Measurements from ENCODE around the gene PEBP1. TPM values are rescaled to one million over a fixed set of nuclear protein-coding genes. Genes with fewer than 3 reads are reported as not detected.
"Not testable (repeated sequence)": the region's sequence is repeated elsewhere in the genome, so short reads cannot be mapped to it uniquely, and the experiment has no call there.

The PEBP1 gene
- total RNA-seq, 1 donor from 2014 or later, result 161 TPM

DNA sequence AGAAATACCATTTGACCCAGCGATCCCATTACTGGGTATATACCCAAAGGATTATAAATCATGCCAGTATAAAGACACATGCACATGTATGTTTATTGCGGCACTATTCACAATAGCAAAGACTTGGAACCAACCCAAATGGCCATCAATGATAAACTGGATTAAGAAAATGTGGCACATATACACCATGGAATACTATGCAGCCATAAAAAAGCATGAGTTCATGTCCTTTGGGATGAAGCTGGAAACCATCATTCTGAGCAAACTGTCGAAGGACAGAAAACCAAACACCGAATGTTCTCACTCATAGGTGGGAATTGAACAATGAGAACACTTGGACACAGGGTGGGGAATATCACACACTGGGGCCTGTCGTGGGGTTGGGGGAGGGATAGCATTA is 6.5 kb upstream of the PEBP1 start:
- not testable (repeated sequence) for DNase-seq (ENCODE audit: low read depth in 2 of 2)

DNA sequence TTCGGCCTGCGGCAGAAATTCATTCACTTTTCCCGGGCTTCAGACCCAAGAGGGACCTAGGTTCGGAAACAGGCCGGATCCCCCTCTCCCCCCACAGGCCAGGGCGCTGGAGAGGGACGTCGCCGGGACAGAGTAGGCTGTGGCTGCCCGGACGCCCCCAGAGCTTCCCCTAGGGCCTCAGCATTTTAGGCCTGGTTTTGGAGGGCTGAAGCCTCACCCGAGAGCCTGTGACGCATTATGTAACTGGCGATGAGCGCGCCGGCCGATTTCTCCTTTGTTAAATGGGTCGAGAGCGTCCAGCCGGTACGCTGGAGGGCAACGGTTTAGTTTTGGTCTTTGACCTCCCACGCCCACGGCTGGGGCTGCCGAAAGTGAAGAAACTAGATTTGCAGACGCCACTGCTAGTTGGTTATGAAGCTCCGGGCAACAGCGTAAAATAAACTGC is 657 bp downstream of the PEBP1 start:
- DNase-seq (ENCODE audit: low read depth in 2 of 2), result peak; percentile 56 to 60

DNA sequence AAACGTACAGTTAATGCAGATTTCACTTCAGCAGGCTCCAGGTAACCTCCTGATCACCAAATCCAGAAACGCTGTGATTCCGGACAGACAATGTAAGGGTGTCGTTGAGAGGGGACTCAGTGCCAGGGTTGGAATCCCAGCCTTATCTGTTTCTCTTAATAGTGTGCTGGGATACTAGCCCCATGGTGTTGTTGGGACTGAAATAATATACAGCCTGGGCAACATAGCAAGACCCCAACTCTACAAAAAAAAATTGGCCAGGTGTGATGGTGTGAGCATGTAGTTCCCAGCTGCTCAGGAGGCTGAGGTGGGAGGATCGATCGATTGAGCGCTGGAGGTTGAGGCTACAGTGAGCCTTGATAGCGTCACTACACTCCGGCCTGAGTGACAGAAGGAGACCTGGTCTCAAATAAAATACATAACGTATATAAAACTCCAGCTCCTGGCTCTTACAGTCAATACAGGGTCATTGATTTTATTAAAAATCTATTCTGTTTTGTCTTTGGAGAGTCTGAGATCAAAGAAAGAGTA is 1.3 kb downstream of the PEBP1 start:
- DNase-seq (ENCODE audit: low read depth in 2 of 2), result peak in 1 of 2 donors; percentile 14

GRCh38 chr12:118140825-118141224 is 4.9 kb downstream of the PEBP1 start:
- DNase-seq (ENCODE audit: low read depth in 2 of 2), result no peak

GRCh38 chr12:118144499-118144898 is 8.6 kb downstream of the PEBP1 start:
- DNase-seq (ENCODE audit: low read depth in 2 of 2), result no peak

GRCh38 chr12:118145113-118145797 is 9.3 kb downstream of the PEBP1 start:
- no peak for DNase-seq (ENCODE audit: low read depth in 2 of 2)

DNA sequence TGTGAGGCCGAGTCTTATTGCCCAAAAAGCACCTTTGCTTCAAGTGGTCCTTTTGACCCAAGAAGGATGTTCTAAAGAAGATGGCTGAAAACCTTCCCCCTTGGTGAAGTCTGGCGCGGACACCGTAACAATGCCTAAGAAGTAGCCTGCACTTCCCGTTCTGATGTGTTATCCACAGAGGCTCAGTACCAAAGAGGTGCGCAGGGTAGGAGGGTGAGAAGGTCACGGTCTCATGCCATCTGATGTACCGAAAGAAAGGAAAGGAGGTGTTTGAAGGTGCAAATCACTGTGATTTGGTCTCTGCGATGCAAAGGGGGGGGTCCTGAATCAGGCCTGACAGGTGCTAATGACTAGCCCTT is 9.9 kb downstream of the PEBP1 start:
- DNase-seq (ENCODE audit: low read depth in 2 of 2), result no peak

DNA sequence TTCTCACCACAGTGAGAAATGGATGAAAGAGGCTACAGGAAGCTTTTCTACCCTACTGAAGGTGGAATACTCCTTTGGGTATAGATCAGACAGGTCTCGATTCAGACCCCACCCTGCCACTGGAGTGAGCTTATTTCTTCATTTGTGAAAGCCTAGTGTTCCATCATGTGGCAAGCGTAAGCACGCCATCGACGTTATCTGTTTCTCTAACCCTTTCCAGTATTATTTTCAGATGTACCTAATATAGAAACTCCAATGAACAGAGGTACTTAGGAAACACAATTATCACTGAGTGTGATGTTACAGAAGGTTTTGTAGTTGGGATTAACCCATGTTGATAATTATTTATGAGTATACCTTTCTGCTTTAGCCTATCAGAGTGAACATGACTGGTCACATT is 12.4 kb downstream of the PEBP1 start:
- DNase-seq (ENCODE audit: low read depth in 2 of 2), result no peak

- DNase-seq (ENCODE audit: low read depth in 2 of 2), result no peak
Measured at GRCh38 chr12:118150625-118151024, 14.7 kb downstream of the PEBP1 start.

DNA sequence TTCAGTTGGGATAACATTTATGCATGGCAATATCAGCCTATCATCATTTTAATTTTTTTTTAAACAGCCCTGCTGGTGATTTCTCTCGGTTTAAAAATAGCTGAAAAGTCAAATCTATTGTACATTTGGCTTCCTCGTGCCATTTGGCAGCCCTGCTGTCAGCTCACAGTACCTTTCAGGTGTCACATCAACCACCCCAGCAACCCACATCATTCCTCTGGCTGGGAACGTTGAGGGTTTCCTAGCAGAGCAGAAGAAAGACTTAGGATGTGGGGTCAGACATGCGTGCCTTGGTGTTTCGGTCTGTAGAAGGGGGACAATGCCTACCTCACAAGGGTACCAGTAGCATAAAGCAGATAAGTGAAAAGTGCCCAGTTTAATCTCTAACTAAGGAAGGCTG is 15.8 kb downstream of the PEBP1 start:
- no peak for DNase-seq (ENCODE audit: low read depth in 2 of 2)

- DNase-seq (ENCODE audit: low read depth in 2 of 2), result no peak
Measured at GRCh38 chr12:118160536-118160935, 24.6 kb downstream of the PEBP1 start.

- DNase-seq (ENCODE audit: low read depth in 2 of 2), result peak; percentile 60
Measured at GRCh38 chr12:118164798-118165486, 29.0 kb downstream of the PEBP1 start.

- no peak for DNase-seq (ENCODE audit: low read depth in 2 of 2)
Measured at GRCh38 chr12:118166946-118167345, 31.0 kb downstream of the PEBP1 start.

- no peak for DNase-seq (ENCODE audit: low read depth in 2 of 2)
Measured at GRCh38 chr12:118175823-118176447, 40.0 kb downstream of the PEBP1 start.

- no peak for DNase-seq (ENCODE audit: low read depth in 2 of 2)
Measured at GRCh38 chr12:118183155-118183554, 47.2 kb downstream of the PEBP1 start.

DNA sequence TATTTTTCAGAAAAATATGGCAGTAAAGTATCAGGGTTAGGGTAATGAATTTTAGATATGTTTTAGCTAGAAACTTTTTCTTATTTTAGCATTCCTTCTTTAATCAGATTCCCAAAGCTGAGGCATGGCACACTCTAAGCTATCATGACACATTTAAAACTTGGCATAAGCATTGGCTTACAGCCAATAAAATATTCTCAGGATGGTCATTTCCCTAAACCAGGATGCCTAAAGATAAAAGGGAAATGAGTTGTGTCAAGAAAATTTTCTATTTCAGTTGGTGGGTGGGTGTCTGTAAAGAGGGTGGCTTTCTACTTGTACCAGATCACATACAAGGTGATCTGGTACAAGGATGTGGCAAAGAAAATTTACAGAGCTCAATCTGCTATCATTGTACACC is 47.8 kb downstream of the PEBP1 start:
- peak; percentile 43 to 82 for DNase-seq (ENCODE audit: low read depth in 2 of 2)

GRCh38 chr12:118185602-118186397 is 49.9 kb downstream of the PEBP1 start:
- no peak for DNase-seq (ENCODE audit: low read depth in 2 of 2)

DNA sequence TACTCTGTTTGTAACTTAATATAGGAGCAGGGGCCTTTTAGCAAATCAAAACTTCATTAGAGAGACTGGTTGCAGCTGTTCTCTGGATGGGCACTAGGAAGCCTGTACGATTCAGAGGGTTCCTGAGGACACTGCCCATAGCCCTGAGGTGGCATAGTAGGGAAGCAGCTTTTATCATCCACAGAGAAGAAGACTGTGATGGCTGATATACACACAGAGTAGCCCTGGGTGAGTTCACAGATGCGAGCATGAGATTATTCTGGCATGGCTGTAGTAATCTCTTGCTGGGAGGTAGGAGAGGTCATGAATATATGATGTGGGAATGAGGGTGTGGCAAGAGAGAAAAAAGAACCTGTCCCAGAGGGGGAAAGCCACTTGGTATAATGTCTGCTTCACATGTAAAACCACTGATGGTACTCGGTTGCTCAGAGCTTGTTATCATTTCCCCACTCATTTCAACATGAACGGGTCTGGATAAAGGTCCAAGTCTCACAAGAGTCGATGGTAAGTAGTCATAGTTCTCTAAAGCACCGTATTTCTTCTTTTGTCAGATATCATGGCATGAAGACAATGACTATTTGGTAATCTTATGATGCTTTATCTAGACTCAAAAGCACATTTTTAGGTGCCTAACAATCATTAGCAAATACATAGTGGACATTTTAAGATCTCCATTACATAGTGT is 52.0 kb downstream of the PEBP1 start:
- DNase-seq (ENCODE audit: low read depth in 2 of 2), result no peak

- DNase-seq (ENCODE audit: low read depth in 2 of 2), result peak in 1 of 2 donors; percentile 45
Measured at GRCh38 chr12:118188690-118189371, 52.9 kb downstream of the PEBP1 start.

DNA sequence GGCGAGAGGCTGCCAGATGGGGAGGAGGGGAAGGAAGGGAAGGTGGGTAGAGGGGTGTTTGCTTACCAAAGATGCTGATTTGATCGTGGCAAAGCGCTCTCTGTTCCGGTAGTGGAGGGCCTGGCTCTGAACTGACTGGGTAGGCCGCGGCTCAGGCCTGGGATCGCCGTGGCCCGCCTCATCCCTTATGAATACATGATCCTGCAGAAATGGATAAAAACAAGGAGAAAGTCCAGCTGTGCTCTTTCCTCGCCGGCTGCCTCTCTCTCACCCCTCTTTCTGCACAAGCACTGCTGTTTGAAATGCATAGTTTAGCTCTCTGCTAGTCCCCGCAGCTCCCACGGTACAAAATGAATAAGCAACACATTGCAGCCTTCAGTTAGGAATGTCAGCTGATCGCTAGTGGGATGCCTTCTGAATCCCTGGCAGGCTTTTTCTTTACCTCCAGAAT is 53.8 kb downstream of the PEBP1 start:
- DNase-seq (ENCODE audit: low read depth in 2 of 2), result peak in 1 of 2 donors; percentile 37
